ENCODE data around the gene MCM6.

DNA sequence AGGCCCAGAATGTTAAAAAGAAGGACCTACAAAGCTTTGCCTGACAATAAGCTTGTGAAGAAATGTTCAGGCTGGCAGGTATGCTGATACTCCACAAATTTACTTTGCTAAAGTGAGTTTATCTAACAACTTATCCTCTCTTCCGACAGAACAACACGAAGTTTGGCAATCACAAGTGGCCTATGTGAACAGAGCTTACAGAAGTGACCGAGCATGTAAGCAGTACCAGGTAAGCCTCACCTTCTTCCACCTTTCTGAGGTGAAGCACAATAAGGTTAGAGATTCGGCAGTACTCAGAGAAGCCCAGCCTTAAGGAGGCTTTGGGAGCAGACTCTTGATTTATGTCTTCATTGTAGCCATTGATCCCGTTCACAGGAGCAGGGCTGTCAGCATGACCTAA is 30.2 kb downstream of the MCM6 start:
- TF ChIP-seq OSR1 (CRISPR knock-in tag; IDR thresholded peaks at IDR 0.05) (no peak), TOX (CRISPR knock-in tag; IDR thresholded peaks at IDR 0.05; ENCODE audit: borderline replicate concordance) (no peak), PPARA (CRISPR knock-in tag; IDR thresholded peaks at IDR 0.05; ENCODE audit: borderline replicate concordance) (no peak), RARB (CRISPR knock-in tag; IDR thresholded peaks at IDR 0.05) (no peak), ISL1 (CRISPR knock-in tag; IDR thresholded peaks at IDR 0.05) (no peak), BACH2 (CRISPR knock-in tag; IDR thresholded peaks at IDR 0.05; ENCODE audit: borderline replicate concordance) (no peak), GLIS3 (CRISPR knock-in tag; IDR thresholded peaks at IDR 0.05) (no peak)
- TF ChIP-seq, protein P1, sequence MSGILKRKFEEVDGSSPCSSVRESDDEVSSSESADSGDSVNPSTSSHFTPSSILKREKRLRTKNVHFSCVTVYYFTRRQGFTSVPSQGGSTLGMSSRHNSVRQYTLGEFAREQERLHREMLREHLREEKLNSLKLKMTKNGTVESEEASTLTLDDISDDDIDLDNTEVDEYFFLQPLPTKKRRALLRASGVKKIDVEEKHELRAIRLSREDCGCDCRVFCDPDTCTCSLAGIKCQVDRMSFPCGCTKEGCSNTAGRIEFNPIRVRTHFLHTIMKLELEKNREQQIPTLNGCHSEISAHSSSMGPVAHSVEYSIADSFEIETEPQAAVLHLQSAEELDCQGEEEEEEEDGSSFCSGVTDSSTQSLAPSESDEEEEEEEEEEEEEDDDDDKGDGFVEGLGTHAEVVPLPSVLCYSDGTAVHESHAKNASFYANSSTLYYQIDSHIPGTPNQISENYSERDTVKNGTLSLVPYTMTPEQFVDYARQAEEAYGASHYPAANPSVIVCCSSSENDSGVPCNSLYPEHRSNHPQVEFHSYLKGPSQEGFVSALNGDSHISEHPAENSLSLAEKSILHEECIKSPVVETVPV (CRISPR knock-in tag; IDR thresholded peaks at IDR 0.05), result no peak
- TF ChIP-seq, protein P2, sequence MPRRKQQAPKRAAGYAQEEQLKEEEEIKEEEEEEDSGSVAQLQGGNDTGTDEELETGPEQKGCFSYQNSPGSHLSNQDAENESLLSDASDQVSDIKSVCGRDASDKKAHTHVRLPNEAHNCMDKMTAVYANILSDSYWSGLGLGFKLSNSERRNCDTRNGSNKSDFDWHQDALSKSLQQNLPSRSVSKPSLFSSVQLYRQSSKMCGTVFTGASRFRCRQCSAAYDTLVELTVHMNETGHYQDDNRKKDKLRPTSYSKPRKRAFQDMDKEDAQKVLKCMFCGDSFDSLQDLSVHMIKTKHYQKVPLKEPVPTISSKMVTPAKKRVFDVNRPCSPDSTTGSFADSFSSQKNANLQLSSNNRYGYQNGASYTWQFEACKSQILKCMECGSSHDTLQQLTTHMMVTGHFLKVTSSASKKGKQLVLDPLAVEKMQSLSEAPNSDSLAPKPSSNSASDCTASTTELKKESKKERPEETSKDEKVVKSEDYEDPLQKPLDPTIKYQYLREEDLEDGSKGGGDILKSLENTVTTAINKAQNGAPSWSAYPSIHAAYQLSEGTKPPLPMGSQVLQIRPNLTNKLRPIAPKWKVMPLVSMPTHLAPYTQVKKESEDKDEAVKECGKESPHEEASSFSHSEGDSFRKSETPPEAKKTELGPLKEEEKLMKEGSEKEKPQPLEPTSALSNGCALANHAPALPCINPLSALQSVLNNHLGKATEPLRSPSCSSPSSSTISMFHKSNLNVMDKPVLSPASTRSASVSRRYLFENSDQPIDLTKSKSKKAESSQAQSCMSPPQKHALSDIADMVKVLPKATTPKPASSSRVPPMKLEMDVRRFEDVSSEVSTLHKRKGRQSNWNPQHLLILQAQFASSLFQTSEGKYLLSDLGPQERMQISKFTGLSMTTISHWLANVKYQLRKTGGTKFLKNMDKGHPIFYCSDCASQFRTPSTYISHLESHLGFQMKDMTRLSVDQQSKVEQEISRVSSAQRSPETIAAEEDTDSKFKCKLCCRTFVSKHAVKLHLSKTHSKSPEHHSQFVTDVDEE (CRISPR knock-in tag; IDR thresholded peaks at IDR 0.05), result no peak
